Ascending aorta (tissue), 2 donors: ENCODE results near the gene EPHB2. TPM values are rescaled to one million over a fixed set of nuclear protein-coding genes. Genes with fewer than 3 reads are reported as not detected.
"Not testable (repeated sequence)": the region's sequence is repeated elsewhere in the genome, so short reads cannot be mapped to it uniquely, and the experiment has no call there.

Source experiments
- DNase-seq, 2 donors: peaks; one replicate each; pipeline ENCODE4 v3.0.0-alpha.2; 2019; ENCODE audit warnings: low spot score in 2 of 2
- H3K27ac ChIP-seq, 2 donors: fragments of 200-600 bp; sonication (generic); one replicate each; pipeline ENCODE4 v1.5.1; 2016 to 2017; ENCODE audit warnings: mild to moderate bottlenecking in 1 of 2
- H3K27me3 ChIP-seq: fragments of 200-600 bp; sonication (generic); one replicate; pipeline ENCODE4 v1.5.1; 2017
- H3K36me3 ChIP-seq, 2 donors: fragments of 200-600 bp; sonication (generic); one replicate each; pipeline ENCODE4 v1.5.1; 2016
- H3K4me1 ChIP-seq, 2 donors: fragments of 200-600 bp; sonication (generic); one replicate each; pipeline ENCODE4 v1.5.1; 2016 to 2017; ENCODE audit warnings: mild to moderate bottlenecking in 1 of 2
- H3K4me3 ChIP-seq, 2 donors: fragments of 200-600 bp; sonication (generic); one replicate each; pipeline ENCODE4 v1.5.1; 2016 to 2017; ENCODE audit warnings: mild to moderate bottlenecking in 1 of 2
- H3K9me3 ChIP-seq, 2 donors: fragments of 200-600 bp; sonication (generic); one replicate each; pipeline ENCODE4 v1.5.1; 2016
- CTCF ChIP-seq, 3 experiments: fragments of 200-600 bp in 2 of 3; fragments of 450-650 bp in 1 of 3; sonication (generic) in 2 of 3; IDR thresholded peaks; one replicate each; pipeline ENCODE4 v1.5.1; 2016 to 2019; ENCODE audit warnings: antibody characterized with exemption in 3 of 3, mild to moderate bottlenecking in 1 of 3, moderate library complexity in 1 of 3
- intact Hi-C: fragments of 100-400 bp; cut with DNase I; formaldehyde crosslinking; loops from one replicate; pipeline ENCODE4 v1.15.1; 2023
- total RNA-seq: library from RNA; depleted of rRNA; stranded (reverse); fragments of >200 nt; gene quantifications from one replicate; pipeline ENCODE4 v1.1.0, GENCODE V29; 2016

EPHB2 gene
- total RNA-seq, 1 donor from 2014 or later = 3.2 TPM

GRCh38 chr1:22837332-22837731 lies 126.7 kb downstream of the EPHB2 start:
- no peak for TF ChIP-seq CTCF (IDR thresholded peaks at IDR 0.05)
- no peak overlapping the region for H3K27ac ChIP-seq
- intact Hi-C loops = no loop called here
- no peaks in the 10 kb centered on the region for H3K36me3 ChIP-seq
- no peaks in the 10 kb centered on the region for H3K27me3 ChIP-seq
- H3K4me1 ChIP-seq = peaks cover 0 to 5% of the 10 kb centered on the region in 2 donors
- no peak for DNase-seq
- H3K4me3 ChIP-seq = no peak overlapping the region
- no peaks in the 10 kb centered on the region for H3K9me3 ChIP-seq

GRCh38 chr1:22838965-22839364 lies 128.3 kb downstream of the EPHB2 start:
- H3K4me1 ChIP-seq = peaks cover 0 to 5% of the 10 kb centered on the region in 2 donors
- no peak overlapping the region for H3K4me3 ChIP-seq
- TF ChIP-seq CTCF (IDR thresholded peaks at IDR 0.05) = no peak
- H3K36me3 ChIP-seq = no peaks in the 10 kb centered on the region
- H3K27me3 ChIP-seq = no peaks in the 10 kb centered on the region
- no peak for DNase-seq
- intact Hi-C loops = no loop called here
- no peaks in the 10 kb centered on the region for H3K9me3 ChIP-seq
- no peak overlapping the region for H3K27ac ChIP-seq

DNA sequence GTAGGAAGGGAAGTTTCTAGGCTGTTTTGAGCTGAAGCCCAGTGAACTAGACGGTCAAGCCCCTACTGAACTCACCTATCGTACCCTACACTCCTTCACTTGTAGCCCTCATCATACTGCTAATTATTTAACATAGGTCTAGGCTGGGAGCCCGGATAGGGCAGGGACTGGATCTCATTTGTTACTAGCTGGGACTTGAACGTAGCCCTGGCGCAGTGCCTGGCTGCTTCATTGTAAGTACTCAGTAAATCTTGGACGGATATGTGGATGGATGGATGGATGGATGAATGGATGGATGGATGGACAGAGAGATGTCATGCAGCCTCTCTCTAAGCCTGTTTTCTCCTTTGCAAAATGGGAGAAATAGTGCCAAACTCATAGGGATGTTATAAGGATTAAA lies 129.2 kb downstream of the EPHB2 start:
- peaks cover 0 to 5% of the 10 kb centered on the region in 2 donors for H3K4me1 ChIP-seq
- H3K36me3 ChIP-seq = no peaks in the 10 kb centered on the region
- H3K9me3 ChIP-seq = no peaks in the 10 kb centered on the region
- no peak overlapping the region for H3K27ac ChIP-seq
- no peak overlapping the region for H3K4me3 ChIP-seq
- DNase-seq = no peak
- H3K27me3 ChIP-seq = no peaks in the 10 kb centered on the region
- TF ChIP-seq CTCF (IDR thresholded peaks at IDR 0.05) = no peak
- intact Hi-C loops = no loop called here

- no peak for TF ChIP-seq CTCF (IDR thresholded peaks at IDR 0.05)
- intact Hi-C loops = no loop called here
These were observed 130.5 kb downstream of the EPHB2 start for GRCh38 chr1:22841142-22841541.

DNA sequence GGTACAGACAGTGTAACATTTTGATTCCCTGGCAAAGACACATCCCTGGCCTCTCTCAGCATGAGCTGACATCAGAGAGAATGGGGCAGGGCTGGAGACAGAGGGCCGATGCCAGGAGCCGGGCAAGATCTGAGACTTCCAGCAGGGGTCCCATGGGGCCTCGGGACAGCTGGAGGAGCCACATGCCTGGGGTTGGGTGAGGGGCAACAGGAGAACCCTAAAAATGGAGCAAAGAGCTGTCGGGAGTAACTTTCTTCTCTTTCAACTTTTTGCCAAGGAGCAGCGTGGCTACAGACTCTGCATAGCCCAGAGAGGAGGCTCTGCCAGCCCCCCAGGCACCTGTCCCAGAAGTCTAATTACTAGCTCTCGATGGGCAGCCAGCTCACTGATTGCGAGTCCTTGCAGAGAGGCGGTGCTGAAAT lies 131.2 kb downstream of the EPHB2 start:
- intact Hi-C loops = no loop called here
- no peak overlapping the region for H3K4me3 ChIP-seq
- no peaks in the 10 kb centered on the region for H3K27me3 ChIP-seq

More at GRCh38 chr1:22841142-22841541, 130.5 kb downstream of the EPHB2 start:
- H3K4me3 ChIP-seq = no peak overlapping the region
- no peaks in the 10 kb centered on the region for H3K27me3 ChIP-seq
- H3K4me1 ChIP-seq = peaks cover 0 to 5% of the 10 kb centered on the region in 2 donors
- H3K27ac ChIP-seq = no peak overlapping the region
- H3K36me3 ChIP-seq = no peaks in the 10 kb centered on the region
- no peak for DNase-seq
- no peaks in the 10 kb centered on the region for H3K9me3 ChIP-seq

DNA sequence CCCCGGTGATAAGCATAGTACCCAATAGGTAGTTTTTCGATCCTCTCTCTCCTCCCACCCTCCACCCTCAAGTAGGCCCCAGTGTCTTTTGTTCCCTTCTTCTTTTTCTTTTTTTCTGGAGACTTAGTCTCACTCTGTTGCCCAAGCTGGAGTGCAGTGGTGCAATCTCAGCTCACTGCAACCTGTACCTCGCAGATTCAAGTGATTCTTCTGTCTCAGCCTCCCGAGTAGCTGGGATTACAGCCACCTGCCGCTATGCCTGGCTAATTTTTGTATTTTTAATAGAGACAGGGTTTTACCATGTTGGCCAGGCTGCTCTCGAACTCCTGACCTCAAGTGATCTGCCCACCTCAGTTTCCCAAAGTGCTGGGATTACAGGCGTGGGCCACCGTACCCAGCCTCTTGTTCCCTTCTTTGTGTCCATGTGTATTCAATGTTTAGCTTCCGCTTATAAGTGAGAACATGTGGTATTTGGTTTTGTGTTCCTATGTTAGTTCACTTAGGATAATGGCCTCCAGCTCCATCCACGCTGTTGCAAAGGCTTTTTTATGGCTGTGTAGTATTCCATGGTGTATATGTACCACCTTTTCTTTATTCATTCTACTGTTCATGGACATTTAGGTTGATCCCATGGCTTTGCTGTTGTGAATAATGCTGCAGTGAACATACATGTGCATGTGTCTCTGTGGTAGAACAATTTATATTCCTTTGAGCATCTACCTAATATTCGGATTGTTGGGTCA lies 133.0 kb downstream of the EPHB2 start:
- H3K27me3 ChIP-seq, H3K4me3 ChIP-seq, H3K27ac ChIP-seq, H3K9me3 ChIP-seq, H3K36me3 ChIP-seq, DNase-seq, H3K4me1 ChIP-seq, intact Hi-C loops: not testable (repeated sequence)

More for the DNA sequence above, 131.2 kb downstream of the EPHB2 start:
- Histone ChIP-seq H3K9me3 (no peaks in the 10 kb centered on the region), H3K27ac (no peak overlapping the region), H3K4me1 (peaks cover 0 to 5% of the 10 kb centered on the region in 2 donors), H3K36me3 (no peaks in the 10 kb centered on the region)
- no peak for TF ChIP-seq CTCF (IDR thresholded peaks at IDR 0.05)
- no peak for DNase-seq
